ENCODE results near the gene CAPN6.

Gene CAPN6

DNA sequence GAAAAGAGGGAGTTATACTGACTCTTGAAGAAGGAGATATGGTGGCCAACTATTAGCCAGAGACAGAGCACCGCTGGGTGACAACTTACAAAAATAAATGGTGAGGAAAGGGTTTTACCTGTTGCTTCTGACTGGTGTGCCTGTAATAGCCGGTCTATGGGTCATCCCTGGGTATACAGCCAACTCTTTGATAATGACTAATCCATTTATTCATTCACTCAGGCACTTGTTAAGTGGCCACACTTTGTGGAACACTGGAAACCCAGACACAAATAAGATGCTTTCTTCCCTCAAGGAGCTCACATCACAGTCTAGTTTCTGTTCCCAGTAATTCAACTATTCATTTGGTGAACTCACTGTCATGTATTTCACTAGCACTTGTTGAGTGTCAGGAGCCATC is 13.2 kb upstream of the CAPN6 start:
- no CpG with 5 or more reads among the region's 2 CpGs for WGBS (ENCODE audit: extremely low coverage, insufficient coverage, insufficient read length)
- Histone ChIP-seq H3K18ac (ENCODE audit: low read length) (no peak overlapping the region), H4K8ac (ENCODE audit: low read depth, low read length) (no peak overlapping the region), H2BK5ac (ENCODE audit: low read depth, low read length, poor library complexity) (no peak overlapping the region), H2AFZ (ENCODE audit: insufficient read depth, low read length, poor library complexity) (no peak overlapping the region), H3K4me2 (ENCODE audit: low read length) (no peak overlapping the region), H3K27ac (ENCODE audit: low read depth, low read length) (no peak overlapping the region), H3K4ac (ENCODE audit: low read depth, low read length) (no peak overlapping the region), H3K23ac (ENCODE audit: low read length) (no peak overlapping the region), H2BK12ac (ENCODE audit: low read length) (no peak overlapping the region), H3K14ac (ENCODE audit: low read length) (no peak overlapping the region), H4K91ac (ENCODE audit: low read depth, low read length) (no peak overlapping the region), H3K79me2 (ENCODE audit: control insufficient read depth, insufficient read depth, low read length, poor library complexity) (no peaks in the 10 kb centered on the region), H3K9ac (ENCODE audit: low read length) (no peak overlapping the region), H3K9me3 (ENCODE audit: insufficient read depth, low read depth, low read length) (no peaks in the 10 kb centered on the region), H2BK120ac (ENCODE audit: insufficient read depth, low read length, poor library complexity) (no peak overlapping the region), H2AK5ac (ENCODE audit: low read length) (no peak overlapping the region), H3K4me1 (ENCODE audit: control insufficient read depth in 1 of 2, insufficient read depth in 2 of 2, low read length in 2 of 2) (no peaks in the 10 kb centered on the region), H3K27me3 (ENCODE audit: insufficient read depth, low read length) (no peaks in the 10 kb centered on the region), H3K4me3 (ENCODE audit: low read depth, low read length) (no peak overlapping the region), H4K12ac (ENCODE audit: low read depth, low read length) (no peak overlapping the region), H3K36me3 (ENCODE audit: control insufficient read depth in 1 of 2, insufficient read depth in 2 of 2, low read length in 2 of 2) (no peaks in the 10 kb centered on the region), H3K79me1 (ENCODE audit: low read length) (no peaks in the 10 kb centered on the region)
- no peak for DNase-seq

DNA sequence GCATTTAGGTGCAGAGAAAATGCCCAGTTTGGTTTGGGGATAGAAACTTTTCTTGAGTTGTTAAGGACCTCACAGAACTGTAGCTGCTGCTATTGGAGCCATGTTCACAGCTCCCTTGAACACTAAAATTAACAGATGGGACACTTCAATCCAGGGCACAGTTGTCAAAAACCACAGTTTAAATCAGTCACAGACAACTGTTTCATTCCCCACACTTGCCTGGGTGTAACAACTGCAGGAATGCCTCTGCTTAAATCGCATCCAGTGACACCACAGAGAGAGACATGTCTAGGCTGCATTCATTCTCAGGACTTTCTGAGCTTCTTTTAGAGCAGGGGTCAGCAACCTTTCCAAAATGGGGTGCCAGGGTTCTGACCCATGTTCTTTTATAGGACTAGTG is 12.7 kb upstream of the CAPN6 start:
- Histone ChIP-seq H3K9me3 (ENCODE audit: insufficient read depth, low read depth, low read length) (no peaks in the 10 kb centered on the region), H3K27ac (ENCODE audit: low read depth, low read length) (no peak overlapping the region), H3K79me1 (ENCODE audit: low read length) (no peaks in the 10 kb centered on the region), H2AFZ (ENCODE audit: insufficient read depth, low read length, poor library complexity) (no peak overlapping the region), H2BK120ac (ENCODE audit: insufficient read depth, low read length, poor library complexity) (no peak overlapping the region), H3K4me2 (ENCODE audit: low read length) (no peak overlapping the region), H3K23ac (ENCODE audit: low read length) (no peak overlapping the region), H3K4me1 (ENCODE audit: control insufficient read depth in 1 of 2, insufficient read depth in 2 of 2, low read length in 2 of 2) (no peaks in the 10 kb centered on the region), H3K27me3 (ENCODE audit: insufficient read depth, low read length) (no peaks in the 10 kb centered on the region), H3K4me3 (ENCODE audit: low read depth, low read length) (no peak overlapping the region), H2AK5ac (ENCODE audit: low read length) (no peak overlapping the region), H4K12ac (ENCODE audit: low read depth, low read length) (no peak overlapping the region), H3K79me2 (ENCODE audit: control insufficient read depth, insufficient read depth, low read length, poor library complexity) (no peaks in the 10 kb centered on the region), H4K91ac (ENCODE audit: low read depth, low read length) (no peak overlapping the region), H3K36me3 (ENCODE audit: control insufficient read depth in 1 of 2, insufficient read depth in 2 of 2, low read length in 2 of 2) (no peaks in the 10 kb centered on the region), H3K14ac (ENCODE audit: low read length) (no peak overlapping the region), H3K18ac (ENCODE audit: low read length) (no peak overlapping the region), H2BK5ac (ENCODE audit: low read depth, low read length, poor library complexity) (no peak overlapping the region), H3K4ac (ENCODE audit: low read depth, low read length) (no peak overlapping the region), H2BK12ac (ENCODE audit: low read length) (no peak overlapping the region), H3K9ac (ENCODE audit: low read length) (no peak overlapping the region), H4K8ac (ENCODE audit: low read depth, low read length) (no peak overlapping the region)
- DNase-seq, result no peak
- no CpG with 5 or more reads among the region's 1 CpG for WGBS (ENCODE audit: extremely low coverage, insufficient coverage, insufficient read length)

GRCh38 chrX:111282139-111282538 is 11.9 kb upstream of the CAPN6 start:
- no peak overlapping the region for H3K27ac ChIP-seq (ENCODE audit: low read depth, low read length)
- no peak overlapping the region for H3K18ac ChIP-seq (ENCODE audit: low read length)
- H4K12ac ChIP-seq (ENCODE audit: low read depth, low read length), result no peak overlapping the region
- H3K79me2 ChIP-seq (ENCODE audit: control insufficient read depth, insufficient read depth, low read length, poor library complexity), result no peaks in the 10 kb centered on the region
- no peak overlapping the region for H2BK5ac ChIP-seq (ENCODE audit: low read depth, low read length, poor library complexity)
- no peak overlapping the region for H2AK5ac ChIP-seq (ENCODE audit: low read length)
- no peak overlapping the region for H4K8ac ChIP-seq (ENCODE audit: low read depth, low read length)
- no peak overlapping the region for H3K14ac ChIP-seq (ENCODE audit: low read length)
- no peak for DNase-seq
- no peak overlapping the region for H4K91ac ChIP-seq (ENCODE audit: low read depth, low read length)
- H2AFZ ChIP-seq (ENCODE audit: insufficient read depth, low read length, poor library complexity), result no peak overlapping the region
- H3K36me3 ChIP-seq (ENCODE audit: control insufficient read depth in 1 of 2, insufficient read depth in 2 of 2, low read length in 2 of 2), result no peaks in the 10 kb centered on the region
- no peaks in the 10 kb centered on the region for H3K79me1 ChIP-seq (ENCODE audit: low read length)
- H3K4ac ChIP-seq (ENCODE audit: low read depth, low read length), result no peak overlapping the region
- no peaks in the 10 kb centered on the region for H3K4me1 ChIP-seq (ENCODE audit: control insufficient read depth in 1 of 2, insufficient read depth in 2 of 2, low read length in 2 of 2)
- no CpG with 5 or more reads among the region's 6 CpGs for WGBS (ENCODE audit: extremely low coverage, insufficient coverage, insufficient read length)
- H3K4me3 ChIP-seq (ENCODE audit: low read depth, low read length), result no peak overlapping the region
- no peaks in the 10 kb centered on the region for H3K27me3 ChIP-seq (ENCODE audit: insufficient read depth, low read length)
- no peak overlapping the region for H3K9ac ChIP-seq (ENCODE audit: low read length)
- H3K23ac ChIP-seq (ENCODE audit: low read length), result no peak overlapping the region
- no peak overlapping the region for H2BK12ac ChIP-seq (ENCODE audit: low read length)
- no peak overlapping the region for H2BK120ac ChIP-seq (ENCODE audit: insufficient read depth, low read length, poor library complexity)
- H3K9me3 ChIP-seq (ENCODE audit: insufficient read depth, low read depth, low read length), result no peaks in the 10 kb centered on the region
- H3K4me2 ChIP-seq (ENCODE audit: low read length), result no peak overlapping the region

DNA sequence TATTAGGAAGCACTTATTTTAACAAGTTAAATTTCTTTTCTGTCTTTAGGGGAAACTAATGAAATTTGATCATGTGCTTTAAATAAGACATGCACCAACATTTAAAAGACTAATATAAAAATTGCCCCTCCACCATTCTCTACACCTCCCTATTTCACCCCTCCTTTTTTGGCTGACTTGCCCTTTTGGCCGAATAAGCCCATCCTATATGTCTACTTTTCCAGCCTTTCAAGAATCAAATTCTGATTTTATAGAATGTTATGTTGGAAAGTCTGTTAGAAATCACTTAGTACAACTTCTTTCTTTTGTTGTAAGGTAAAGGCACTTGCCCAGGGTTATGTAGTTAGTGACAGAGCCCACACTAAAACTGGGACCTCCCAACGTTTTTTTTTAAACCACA is 1.8 kb downstream of the CAPN6 start:
- no peak overlapping the region for H4K12ac ChIP-seq (ENCODE audit: low read depth, low read length)
- H3K9me3 ChIP-seq (ENCODE audit: insufficient read depth, low read depth, low read length), result no peaks in the 10 kb centered on the region
- no peak overlapping the region for H2BK5ac ChIP-seq (ENCODE audit: low read depth, low read length, poor library complexity)
- H3K4me2 ChIP-seq (ENCODE audit: low read length), result peak overlapping the region; percentile 34
- H2AFZ ChIP-seq (ENCODE audit: insufficient read depth, low read length, poor library complexity), result no peak overlapping the region
- no peak overlapping the region for H4K8ac ChIP-seq (ENCODE audit: low read depth, low read length)
- H3K4ac ChIP-seq (ENCODE audit: low read depth, low read length), result no peak overlapping the region
- H2BK120ac ChIP-seq (ENCODE audit: insufficient read depth, low read length, poor library complexity), result no peak overlapping the region
- DNase-seq, result no peak
- no peak overlapping the region for H3K9ac ChIP-seq (ENCODE audit: low read length)
- H3K4me1 ChIP-seq (ENCODE audit: control insufficient read depth in 1 of 2, insufficient read depth in 2 of 2, low read length in 2 of 2), result peaks cover 0 to 5% of the 10 kb centered on the region in 2 experiments
- peaks cover 5% of the 10 kb centered on the region for H3K79me1 ChIP-seq (ENCODE audit: low read length)
- H3K27me3 ChIP-seq (ENCODE audit: insufficient read depth, low read length), result no peaks in the 10 kb centered on the region
- H3K23ac ChIP-seq (ENCODE audit: low read length), result no peak overlapping the region
- H3K18ac ChIP-seq (ENCODE audit: low read length), result no peak overlapping the region
- H4K91ac ChIP-seq (ENCODE audit: low read depth, low read length), result no peak overlapping the region
- no peak overlapping the region for H2AK5ac ChIP-seq (ENCODE audit: low read length)
- no peaks in the 10 kb centered on the region for H3K36me3 ChIP-seq (ENCODE audit: control insufficient read depth in 1 of 2, insufficient read depth in 2 of 2, low read length in 2 of 2)
- H3K14ac ChIP-seq (ENCODE audit: low read length), result no peak overlapping the region
- WGBS (ENCODE audit: extremely low coverage, insufficient coverage, insufficient read length), result no CpG with 5 or more reads among the region's 2 CpGs
- H3K4me3 ChIP-seq (ENCODE audit: low read depth, low read length), result no peak overlapping the region
- no peak overlapping the region for H3K27ac ChIP-seq (ENCODE audit: low read depth, low read length)
- H2BK12ac ChIP-seq (ENCODE audit: low read length), result no peak overlapping the region
- H3K79me2 ChIP-seq (ENCODE audit: control insufficient read depth, insufficient read depth, low read length, poor library complexity), result peaks cover 3% of the 10 kb centered on the region
